ENCODE data around the gene TLE2.

GRCh38 chr19:2983351-2984214 lies 45.5 kb downstream of the TLE2 start:
- TF ChIP-seq FOSL1 (tag; conservative IDR thresholded peaks at IDR 0.05), result no peak
- TF ChIP-seq, protein P1, sequence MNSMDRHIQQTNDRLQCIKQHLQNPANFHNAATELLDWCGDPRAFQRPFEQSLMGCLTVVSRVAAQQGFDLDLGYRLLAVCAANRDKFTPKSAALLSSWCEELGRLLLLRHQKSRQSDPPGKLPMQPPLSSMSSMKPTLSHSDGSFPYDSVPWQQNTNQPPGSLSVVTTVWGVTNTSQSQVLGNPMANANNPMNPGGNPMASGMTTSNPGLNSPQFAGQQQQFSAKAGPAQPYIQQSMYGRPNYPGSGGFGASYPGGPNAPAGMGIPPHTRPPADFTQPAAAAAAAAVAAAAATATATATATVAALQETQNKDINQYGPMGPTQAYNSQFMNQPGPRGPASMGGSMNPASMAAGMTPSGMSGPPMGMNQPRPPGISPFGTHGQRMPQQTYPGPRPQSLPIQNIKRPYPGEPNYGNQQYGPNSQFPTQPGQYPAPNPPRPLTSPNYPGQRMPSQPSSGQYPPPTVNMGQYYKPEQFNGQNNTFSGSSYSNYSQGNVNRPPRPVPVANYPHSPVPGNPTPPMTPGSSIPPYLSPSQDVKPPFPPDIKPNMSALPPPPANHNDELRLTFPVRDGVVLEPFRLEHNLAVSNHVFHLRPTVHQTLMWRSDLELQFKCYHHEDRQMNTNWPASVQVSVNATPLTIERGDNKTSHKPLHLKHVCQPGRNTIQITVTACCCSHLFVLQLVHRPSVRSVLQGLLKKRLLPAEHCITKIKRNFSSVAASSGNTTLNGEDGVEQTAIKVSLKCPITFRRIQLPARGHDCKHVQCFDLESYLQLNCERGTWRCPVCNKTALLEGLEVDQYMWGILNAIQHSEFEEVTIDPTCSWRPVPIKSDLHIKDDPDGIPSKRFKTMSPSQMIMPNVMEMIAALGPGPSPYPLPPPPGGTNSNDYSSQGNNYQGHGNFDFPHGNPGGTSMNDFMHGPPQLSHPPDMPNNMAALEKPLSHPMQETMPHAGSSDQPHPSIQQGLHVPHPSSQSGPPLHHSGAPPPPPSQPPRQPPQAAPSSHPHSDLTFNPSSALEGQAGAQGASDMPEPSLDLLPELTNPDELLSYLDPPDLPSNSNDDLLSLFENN (IDR thresholded peaks at IDR 0.05; ENCODE audit: low read depth in 2 of 2, low read length in 2 of 2), result no peak
- no peak for TF ChIP-seq CREBBP (IDR thresholded peaks at IDR 0.05; ENCODE audit: low read depth, low read length)
- no peak for TF ChIP-seq FOXA3 (CRISPR knock-in tag; conservative IDR thresholded peaks at IDR 0.05 in 1 of 2, IDR thresholded peaks at IDR 0.05 in 1 of 2)
- no peak for TF ChIP-seq CEBPB (tag; IDR thresholded peaks at IDR 0.05)
- TF ChIP-seq, protein P2, sequence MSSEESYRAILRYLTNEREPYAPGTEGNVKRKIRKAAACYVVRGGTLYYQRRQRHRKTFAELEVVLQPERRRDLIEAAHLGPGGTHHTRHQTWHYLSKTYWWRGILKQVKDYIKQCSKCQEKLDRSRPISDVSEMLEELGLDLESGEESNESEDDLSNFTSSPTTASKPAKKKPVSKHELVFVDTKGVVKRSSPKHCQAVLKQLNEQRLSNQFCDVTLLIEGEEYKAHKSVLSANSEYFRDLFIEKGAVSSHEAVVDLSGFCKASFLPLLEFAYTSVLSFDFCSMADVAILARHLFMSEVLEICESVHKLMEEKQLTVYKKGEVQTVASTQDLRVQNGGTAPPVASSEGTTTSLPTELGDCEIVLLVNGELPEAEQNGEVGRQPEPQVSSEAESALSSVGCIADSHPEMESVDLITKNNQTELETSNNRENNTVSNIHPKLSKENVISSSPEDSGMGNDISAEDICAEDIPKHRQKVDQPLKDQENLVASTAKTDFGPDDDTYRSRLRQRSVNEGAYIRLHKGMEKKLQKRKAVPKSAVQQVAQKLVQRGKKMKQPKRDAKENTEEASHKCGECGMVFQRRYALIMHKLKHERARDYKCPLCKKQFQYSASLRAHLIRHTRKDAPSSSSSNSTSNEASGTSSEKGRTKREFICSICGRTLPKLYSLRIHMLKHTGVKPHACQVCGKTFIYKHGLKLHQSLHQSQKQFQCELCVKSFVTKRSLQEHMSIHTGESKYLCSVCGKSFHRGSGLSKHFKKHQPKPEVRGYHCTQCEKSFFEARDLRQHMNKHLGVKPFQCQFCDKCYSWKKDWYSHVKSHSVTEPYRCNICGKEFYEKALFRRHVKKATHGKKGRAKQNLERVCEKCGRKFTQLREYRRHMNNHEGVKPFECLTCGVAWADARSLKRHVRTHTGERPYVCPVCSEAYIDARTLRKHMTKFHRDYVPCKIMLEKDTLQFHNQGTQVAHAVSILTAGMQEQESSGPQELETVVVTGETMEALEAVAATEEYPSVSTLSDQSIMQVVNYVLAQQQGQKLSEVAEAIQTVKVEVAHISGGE (CRISPR knock-in tag; IDR thresholded peaks at IDR 0.05), result no peak
- TF ChIP-seq, protein P3, sequence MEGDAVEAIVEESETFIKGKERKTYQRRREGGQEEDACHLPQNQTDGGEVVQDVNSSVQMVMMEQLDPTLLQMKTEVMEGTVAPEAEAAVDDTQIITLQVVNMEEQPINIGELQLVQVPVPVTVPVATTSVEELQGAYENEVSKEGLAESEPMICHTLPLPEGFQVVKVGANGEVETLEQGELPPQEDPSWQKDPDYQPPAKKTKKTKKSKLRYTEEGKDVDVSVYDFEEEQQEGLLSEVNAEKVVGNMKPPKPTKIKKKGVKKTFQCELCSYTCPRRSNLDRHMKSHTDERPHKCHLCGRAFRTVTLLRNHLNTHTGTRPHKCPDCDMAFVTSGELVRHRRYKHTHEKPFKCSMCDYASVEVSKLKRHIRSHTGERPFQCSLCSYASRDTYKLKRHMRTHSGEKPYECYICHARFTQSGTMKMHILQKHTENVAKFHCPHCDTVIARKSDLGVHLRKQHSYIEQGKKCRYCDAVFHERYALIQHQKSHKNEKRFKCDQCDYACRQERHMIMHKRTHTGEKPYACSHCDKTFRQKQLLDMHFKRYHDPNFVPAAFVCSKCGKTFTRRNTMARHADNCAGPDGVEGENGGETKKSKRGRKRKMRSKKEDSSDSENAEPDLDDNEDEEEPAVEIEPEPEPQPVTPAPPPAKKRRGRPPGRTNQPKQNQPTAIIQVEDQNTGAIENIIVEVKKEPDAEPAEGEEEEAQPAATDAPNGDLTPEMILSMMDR (IDR thresholded peaks at IDR 0.05 in 2 of 3, conservative IDR thresholded peaks at IDR 0.05 in 1 of 3; ENCODE audit: insufficient read depth in 2 of 3, low read depth in 1 of 3, low read length in 3 of 3), result no peak
- TF ChIP-seq POLR2AphosphoS5 (IDR thresholded peaks at IDR 0.05; ENCODE audit: control insufficient read depth, insufficient read depth, low read depth, low read length), result no peak
